Esophagus squamous epithelium (tissue), 5 donors: Measurements from ENCODE around the gene TSEN2. TPM values are rescaled to one million over a fixed set of nuclear protein-coding genes. Genes with fewer than 3 reads are reported as not detected.

Experiments used
- DNase-seq: peaks from one replicate; lab custom pipeline; 2025; lab: John Stamatoyannopoulos, UW
- H3K27ac ChIP-seq, 4 donors: fragments of 200-600 bp; sonication (generic); one replicate each; pipeline ENCODE4 v1.5.1; 2016 to 2019; ENCODE audit warnings: mild to moderate bottlenecking in 1 of 4
- H3K27me3 ChIP-seq, 4 donors: fragments of 200-600 bp; sonication (generic); 1 replicate in 3 of 4; 2 replicates in 1 of 4; pipeline versions ENCODE4 v1.5.1 to v1.6.0; 2017 to 2021; ENCODE audit warnings: antibody characterized with exemption in 1 of 4
- H3K36me3 ChIP-seq, 3 donors: fragments of 200-600 bp; sonication (generic); one replicate each; pipeline ENCODE4 v1.5.1; 2016 to 2019
- H3K4me1 ChIP-seq, 3 donors: fragments of 200-600 bp; sonication (generic); one replicate each; pipeline ENCODE4 v1.5.1; 2017 to 2019
- H3K4me3 ChIP-seq, 4 donors: fragments of 200-600 bp; sonication (generic); 1 replicate in 3 of 4; 2 replicates in 1 of 4; pipeline ENCODE4 v1.5.1; 2016 to 2019; ENCODE audit warnings: mild to moderate bottlenecking in 2 of 4, moderate library complexity in 1 of 4
- H3K9me3 ChIP-seq, 3 donors: fragments of 200-600 bp; sonication (generic); one replicate each; pipeline ENCODE4 v1.5.1; 2016 to 2019
- CTCF ChIP-seq, 6 experiments: fragments of 450-650 bp in 4 of 6; fragments of 200-600 bp in 2 of 6; sonication (generic) in 2 of 6; IDR thresholded peaks; one replicate each; pipeline ENCODE4 v1.5.1; 2016 to 2019; ENCODE audit warnings: antibody characterized with exemption in 6 of 6, mild to moderate bottlenecking in 4 of 6, moderate library complexity in 4 of 6
- POLR2A ChIP-seq, 4 donors: fragments of 450-650 bp; IDR thresholded peaks; one replicate each; pipeline ENCODE4 v1.6.1; 2017; ENCODE audit warnings: antibody characterized with exemption in 4 of 4, mild to moderate bottlenecking in 4 of 4, moderate library complexity in 3 of 4
- WGBS, 2 donors: methylation state at CpG; one replicate each; pipeline ENCODE4 v1.1.5; 2018; 5-methylcytosine and 5-hydroxymethylcytosine counted together
- intact Hi-C: fragments of 100-400 bp; cut with DNase I; formaldehyde crosslinking; loops from one replicate; pipeline ENCODE4 v1.15.0; 2022
- total RNA-seq, 4 donors: library from RNA; depleted of rRNA; stranded (reverse); fragments of >200 nt; gene quantifications; one replicate each; pipeline ENCODE4 v1.1.0, GENCODE V29; 2016
- donor health status: DM: yes; HTN: yes; CAD: no.

The TSEN2 gene
- total RNA-seq, 4 donors from 2014 or later = 13.6 to 29.6 (median 14.3) TPM

- H3K4me3 ChIP-seq = no peak overlapping the region
Observed at GRCh38 chr3:12464181-12464580, 20.1 kb upstream of the TSEN2 start.

GRCh38 chr3:12465151-12465835, 19.0 kb upstream of the TSEN2 start:
- no peak for DNase-seq
- H3K27ac ChIP-seq = no peak overlapping the region
- intact Hi-C loops = no loop called here
- TF ChIP-seq CTCF (IDR thresholded peaks at IDR 0.05) (no peak), POLR2A (IDR thresholded peaks at IDR 0.05) (no peak)
- H3K36me3 ChIP-seq = no peaks in the 10 kb centered on the region
- H3K9me3 ChIP-seq = no peaks in the 10 kb centered on the region
- no peaks in the 10 kb centered on the region for H3K4me1 ChIP-seq
- H3K27me3 ChIP-seq = no peaks in the 10 kb centered on the region
- no peak overlapping the region for H3K4me3 ChIP-seq
- 84 to 88% methylated on average over 18 of the region's 18 CpGs for WGBS, 2 donors

More at GRCh38 chr3:12464181-12464580, 20.1 kb upstream of the TSEN2 start:
- no peaks in the 10 kb centered on the region for H3K9me3 ChIP-seq
- TF ChIP-seq CTCF (IDR thresholded peaks at IDR 0.05) = no peak
- TF ChIP-seq POLR2A (IDR thresholded peaks at IDR 0.05) = no peak
- H3K36me3 ChIP-seq = no peaks in the 10 kb centered on the region
- DNase-seq = no peak
- H3K4me1 ChIP-seq = no peaks in the 10 kb centered on the region
- no peak overlapping the region for H3K27ac ChIP-seq
- no peaks in the 10 kb centered on the region for H3K27me3 ChIP-seq
- intact Hi-C loops = no loop called here

- intact Hi-C loops = no loop called here
- no peaks in the 10 kb centered on the region for H3K9me3 ChIP-seq
- no peak overlapping the region for H3K27ac ChIP-seq
- WGBS, 2 donors = 46 to 53% methylated on average over 4 of the region's 4 CpGs
- DNase-seq = no peak
- no peak overlapping the region for H3K4me3 ChIP-seq
- TF ChIP-seq CTCF (IDR thresholded peaks at IDR 0.05) (no peak), POLR2A (IDR thresholded peaks at IDR 0.05) (no peak)
- no peaks in the 10 kb centered on the region for H3K36me3 ChIP-seq
- H3K4me1 ChIP-seq = no peaks in the 10 kb centered on the region
- no peaks in the 10 kb centered on the region for H3K27me3 ChIP-seq
Observed at GRCh38 chr3:12465836-12466225, 18.4 kb upstream of the TSEN2 start.

- H3K4me1 ChIP-seq = no peaks in the 10 kb centered on the region
- no peaks in the 10 kb centered on the region for H3K36me3 ChIP-seq
- no peaks in the 10 kb centered on the region for H3K9me3 ChIP-seq
- H3K27me3 ChIP-seq = no peaks in the 10 kb centered on the region
- 92 to 100% methylated on average over 1 to 2 of the region's 2 CpGs for WGBS, 2 donors
- DNase-seq = no peak
- intact Hi-C loops = no loop called here
- TF ChIP-seq POLR2A (IDR thresholded peaks at IDR 0.05) (no peak), CTCF (IDR thresholded peaks at IDR 0.05) (no peak)
- H3K4me3 ChIP-seq = no peak overlapping the region
- H3K27ac ChIP-seq = no peak overlapping the region
Observed at GRCh38 chr3:12467746-12468145, 16.5 kb upstream of the TSEN2 start.

- 93% methylated on average over 3 of the region's 6 CpGs; no CpG with 5 or more reads in 1 of the 2 donors for WGBS, 2 donors
Observed at GRCh38 chr3:12468276-12468675, 16.0 kb upstream of the TSEN2 start.

More at GRCh38 chr3:12468276-12468675, 16.0 kb upstream of the TSEN2 start:
- H3K36me3 ChIP-seq = no peaks in the 10 kb centered on the region
- intact Hi-C loops = no loop called here
- TF ChIP-seq POLR2A (IDR thresholded peaks at IDR 0.05) (no peak), CTCF (IDR thresholded peaks at IDR 0.05) (no peak)
- H3K27me3 ChIP-seq = no peaks in the 10 kb centered on the region
- no peaks in the 10 kb centered on the region for H3K4me1 ChIP-seq
- no peak for DNase-seq
- no peak overlapping the region for H3K27ac ChIP-seq
- no peak overlapping the region for H3K4me3 ChIP-seq
- H3K9me3 ChIP-seq = no peaks in the 10 kb centered on the region
